HCT116 (cell line): ENCODE results near the gene ITGBL1. TPM values are rescaled to one million over a fixed set of nuclear protein-coding genes. Genes with fewer than 3 reads are reported as not detected.

ENCODE experiments used
- ATAC-seq: fragments of 200-7000 bp; cut with Tn5 transposase; 2 replicates; pipeline ENCODE4 v1.9.1; 2020; ENCODE audit warnings: mild to moderate bottlenecking, moderate library complexity
- BruUV-seq: library from RNA; stranded (reverse); fragments of 400-500 nt; replicated peaks from 2 replicates; lab custom pipeline; 2021; lab: Mats Ljungman, UMichigan
- CTCF ChIA-PET: fragments of 300-600 bp; sonication (Branson Sonifier 250); formaldehyde crosslinking; loops from one replicate; lab custom pipeline; 2021; ENCODE audit warnings: antibody characterized with exemption; lab: Charles Lee
- POLR2A ChIA-PET: fragments of 300-600, 350-600 bp; sonication (Branson Sonifier 250); formaldehyde crosslinking; loops from one replicate; lab custom pipeline; 2021; ENCODE audit warnings: antibody characterized with exemption; lab: Charles Lee
- RAD21 ChIA-PET, 2 experiments: fragments of 300-600 bp; sonication (Branson Sonifier 250); formaldehyde crosslinking; loops; one replicate each; lab custom pipeline; 2023; ENCODE audit warnings: low total read pairs in 2 of 2; ENCODE audit not compliant: uncharacterized antibody in 2 of 2, unreplicated experiment in 2 of 2, low non-redundant PET in 1 of 2; lab: Charles Lee
- DNase-seq: peaks from one replicate; pipeline ENCODE4 v3.0.0-alpha.2; 2010; ENCODE audit warnings: low read depth, low spot score
- H2AFZ ChIP-seq: fragments of 200-600 bp; shearing (Covaris generic), sonication (generic); 2 replicates; pipeline ENCODE4 v1.6.1; 2017; ENCODE audit warnings: low read depth, mixed run types, mixed read lengths, antibody characterized with exemption, low read length; ENCODE audit not compliant: poor library complexity, severe bottlenecking
- H3K27ac ChIP-seq: 2 replicates; pipeline ENCODE4 v1.5.1; 2012; ENCODE audit warnings: low read depth, low read length
- H3K27me3 ChIP-seq: fragments of 200-600 bp; sonication (generic); 2 replicates; pipeline ENCODE4 v1.6.1; 2016; ENCODE audit warnings: mixed run types, low read length, mixed read lengths; ENCODE audit not compliant: insufficient read depth
- H3K36me3 ChIP-seq, 2 experiments: fragments of 200-500 bp in 1 of 2; fragments of 200-600 bp in 1 of 2; sonication (Bioruptor generic) in 1 of 2; sonication (generic) in 1 of 2; 2 replicates each; pipeline versions ENCODE4 v1.5.1 to v1.6.1; 2014 to 2016; ENCODE audit warnings: low read length in 2 of 2, inconsistent platforms in 1 of 2, mixed read lengths in 1 of 2, mixed run types in 1 of 2; ENCODE audit not compliant: insufficient read depth in 2 of 2, control insufficient read depth in 1 of 2
- H3K4me1 ChIP-seq, 2 experiments: fragments of 200-600 bp in 1 of 2; sonication (generic) in 1 of 2; 2 replicates each; pipeline versions ENCODE4 v1.5.1 to v1.6.1; 2012 to 2017; ENCODE audit warnings: low read length in 2 of 2, inconsistent platforms in 1 of 2, mild to moderate bottlenecking in 1 of 2, mixed read lengths in 1 of 2, mixed run types in 1 of 2, moderate library complexity in 1 of 2; ENCODE audit not compliant: insufficient read depth in 2 of 2, control insufficient read depth in 1 of 2
- H3K4me2 ChIP-seq: fragments of 200-600 bp; sonication (generic); 2 replicates; pipeline ENCODE4 v1.6.1; 2017; ENCODE audit warnings: mixed run types, low read length, mixed read lengths
- H3K4me3 ChIP-seq, 2 experiments: fragments of 200-600 bp in 1 of 2; sonication (generic) in 1 of 2; replicated peaks in 1 of 2; 2 replicates each; pipeline ENCODE4 v1.5.1; 2011 to 2016; ENCODE audit warnings: low read length in 2 of 2, control low read depth in 1 of 2, low read depth in 1 of 2, mild to moderate bottlenecking in 1 of 2, mixed read lengths in 1 of 2, mixed run types in 1 of 2
- H3K79me2 ChIP-seq: fragments of 200-600 bp; sonication (generic); 2 replicates; pipeline ENCODE4 v1.6.1; 2017; ENCODE audit warnings: mild to moderate bottlenecking, mixed run types, low read length, moderate library complexity, mixed read lengths; ENCODE audit not compliant: insufficient read depth
- H3K9ac ChIP-seq: fragments of 200-600 bp; sonication (generic); 2 replicates; pipeline ENCODE4 v1.6.1; 2016; ENCODE audit warnings: low read length, mixed read lengths
- H3K9me2 ChIP-seq: fragments of 200-600 bp; sonication (generic), shearing (Covaris generic); 2 replicates; pipeline ENCODE4 v1.6.1; 2017; ENCODE audit warnings: mixed run types, mild to moderate bottlenecking, moderate library complexity; ENCODE audit not compliant: insufficient read depth
- H3K9me3 ChIP-seq, 2 experiments: fragments of 200-500 bp in 1 of 2; fragments of 200-600 bp in 1 of 2; sonication (Bioruptor generic) in 1 of 2; sonication (generic) in 1 of 2; 2 replicates each; pipeline ENCODE4 v1.6.1; 2014 to 2017; ENCODE audit warnings: low read length in 2 of 2, mixed read lengths in 2 of 2, inconsistent platforms in 1 of 2, low read depth in 1 of 2, mild to moderate bottlenecking in 1 of 2, mixed run types in 1 of 2, moderate library complexity in 1 of 2; ENCODE audit not compliant: control insufficient read depth in 1 of 2, insufficient read depth in 1 of 2
- H4K20me1 ChIP-seq: fragments of 200-600 bp; sonication (generic), shearing (Covaris generic); 2 replicates; pipeline ENCODE4 v1.6.1; 2017; ENCODE audit warnings: mixed run types, mild to moderate bottlenecking, moderate library complexity; ENCODE audit not compliant: insufficient read depth
- EGR1 ChIP-seq: IDR thresholded peaks from 2 replicates; pipeline ENCODE4 v1.6.1; 2012; ENCODE audit warnings: low read depth
- EZH2 ChIP-seq: fragments of 200-600 bp; sonication (generic); IDR thresholded peaks from 2 replicates; pipeline ENCODE4 v1.6.1; 2017; ENCODE audit warnings: antibody characterized with exemption, mixed run types
- EZH2phosphoT487 ChIP-seq: fragments of 200-600 bp; IDR thresholded peaks from 2 replicates; pipeline ENCODE4 v1.6.1; 2018; ENCODE audit warnings: antibody characterized with exemption, borderline replicate concordance
- RAD21 ChIP-seq: IDR thresholded peaks from 2 replicates; pipeline ENCODE4 v1.6.1; 2012; ENCODE audit warnings: low read depth, mild to moderate bottlenecking
- ZNF274 ChIP-seq: fragments of 200-500 bp; sonication (Bioruptor generic); IDR thresholded peaks from 2 replicates; pipeline ENCODE4 v1.6.1; 2014; ENCODE audit warnings: mild to moderate bottlenecking, low read depth, low read length, inconsistent platforms
- intact Hi-C: fragments of 100-400 bp; cut with micrococcal nuclease; formaldehyde crosslinking; loops from 2 replicates; pipeline ENCODE4 v1.10.0; 2022
- total RNA-seq: library from RNA; stranded (reverse); gene quantifications from one replicate; pipeline ENCODE4 v1.2.1, GENCODE V29; 2021; ENCODE audit not compliant: unreplicated experiment
- TF ChIP-seq, protein P1 (sequence below): IDR thresholded peaks from 2 replicates; pipeline ENCODE4 v1.6.1; 2012; ENCODE audit warnings: low read depth

The ITGBL1 gene
- total RNA-seq, 1 experiment from 2014 or later, result 0.66 TPM

DNA sequence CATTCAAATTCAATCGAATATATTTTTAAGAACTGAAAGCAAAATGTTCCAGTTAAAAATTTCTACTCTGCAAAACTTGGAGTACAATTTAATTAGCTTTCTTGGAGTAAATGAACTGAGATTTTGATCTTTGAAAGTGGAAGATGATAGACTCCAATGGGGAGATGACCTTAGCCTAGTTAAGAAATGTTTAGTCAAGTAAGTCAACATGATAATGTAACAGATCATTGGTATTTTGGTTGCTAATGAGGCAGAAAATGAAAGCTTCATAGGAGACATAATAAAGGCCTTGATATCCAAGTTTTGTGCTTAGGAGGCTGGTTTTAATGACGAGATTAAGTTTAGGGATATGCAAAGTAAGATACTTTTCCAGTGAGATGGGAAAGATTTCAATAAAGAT is 181.7 kb downstream of the ITGBL1 start:
- no peak overlapping the region for H3K4me2 ChIP-seq
- no peaks in the 10 kb centered on the region for H3K4me1 ChIP-seq
- no peaks in the 10 kb centered on the region for H3K27me3 ChIP-seq
- POLR2A ChIA-PET, result no interaction called here
- no peak for TF ChIP-seq EGR1
- TF ChIP-seq ZNF274, result no peak
- TF ChIP-seq, protein P1, sequence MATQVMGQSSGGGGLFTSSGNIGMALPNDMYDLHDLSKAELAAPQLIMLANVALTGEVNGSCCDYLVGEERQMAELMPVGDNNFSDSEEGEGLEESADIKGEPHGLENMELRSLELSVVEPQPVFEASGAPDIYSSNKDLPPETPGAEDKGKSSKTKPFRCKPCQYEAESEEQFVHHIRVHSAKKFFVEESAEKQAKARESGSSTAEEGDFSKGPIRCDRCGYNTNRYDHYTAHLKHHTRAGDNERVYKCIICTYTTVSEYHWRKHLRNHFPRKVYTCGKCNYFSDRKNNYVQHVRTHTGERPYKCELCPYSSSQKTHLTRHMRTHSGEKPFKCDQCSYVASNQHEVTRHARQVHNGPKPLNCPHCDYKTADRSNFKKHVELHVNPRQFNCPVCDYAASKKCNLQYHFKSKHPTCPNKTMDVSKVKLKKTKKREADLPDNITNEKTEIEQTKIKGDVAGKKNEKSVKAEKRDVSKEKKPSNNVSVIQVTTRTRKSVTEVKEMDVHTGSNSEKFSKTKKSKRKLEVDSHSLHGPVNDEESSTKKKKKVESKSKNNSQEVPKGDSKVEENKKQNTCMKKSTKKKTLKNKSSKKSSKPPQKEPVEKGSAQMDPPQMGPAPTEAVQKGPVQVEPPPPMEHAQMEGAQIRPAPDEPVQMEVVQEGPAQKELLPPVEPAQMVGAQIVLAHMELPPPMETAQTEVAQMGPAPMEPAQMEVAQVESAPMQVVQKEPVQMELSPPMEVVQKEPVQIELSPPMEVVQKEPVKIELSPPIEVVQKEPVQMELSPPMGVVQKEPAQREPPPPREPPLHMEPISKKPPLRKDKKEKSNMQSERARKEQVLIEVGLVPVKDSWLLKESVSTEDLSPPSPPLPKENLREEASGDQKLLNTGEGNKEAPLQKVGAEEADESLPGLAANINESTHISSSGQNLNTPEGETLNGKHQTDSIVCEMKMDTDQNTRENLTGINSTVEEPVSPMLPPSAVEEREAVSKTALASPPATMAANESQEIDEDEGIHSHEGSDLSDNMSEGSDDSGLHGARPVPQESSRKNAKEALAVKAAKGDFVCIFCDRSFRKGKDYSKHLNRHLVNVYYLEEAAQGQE, result no peak
- TF ChIP-seq EZH2, result no peak
- H3K36me3 ChIP-seq, result no peaks in the 10 kb centered on the region
- H4K20me1 ChIP-seq, result no peaks in the 10 kb centered on the region
- no peak overlapping the region for H2AFZ ChIP-seq
- ATAC-seq, result no peak
- CTCF ChIA-PET, result no interaction called here
- H3K9ac ChIP-seq, result no peak overlapping the region
- H3K9me2 ChIP-seq, result no peaks in the 10 kb centered on the region
- H3K9me3 ChIP-seq, result peaks cover 0 to 6% of the 10 kb centered on the region in 2 experiments; a peak in 1 of 4 replicates
- DNase-seq, result no peak
- no peak overlapping the region for H3K27ac ChIP-seq
- intact Hi-C loops, result no loop called here
- no peak overlapping the region for H3K4me3 ChIP-seq
- H3K79me2 ChIP-seq, result no peaks in the 10 kb centered on the region
- no TSS peak for BruUV-seq
- RAD21 ChIA-PET, result no interaction called here

DNA sequence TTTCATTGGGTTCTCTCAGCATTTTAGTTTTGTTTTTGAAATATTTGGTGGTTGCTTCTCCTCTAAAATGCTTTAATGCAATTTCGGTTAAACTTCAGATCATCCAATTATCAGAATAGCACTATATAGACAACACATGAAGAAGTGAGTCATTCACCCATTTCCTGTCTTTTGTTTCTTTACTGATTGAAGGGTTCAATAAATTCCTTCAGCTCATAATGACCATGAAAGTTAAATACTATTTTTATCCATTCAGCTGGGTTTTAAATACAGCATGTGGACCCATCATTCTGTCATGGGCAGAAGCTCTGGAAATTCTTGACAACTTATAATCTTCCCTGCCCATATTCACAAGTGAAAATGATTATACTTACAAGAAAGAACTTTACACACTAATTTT is 187.2 kb downstream of the ITGBL1 start:
- 0 out of 4 replicates have a peak, but pooled peaks cover 0 to 2% of the 10 kb centered on the region in 2 experiments for H3K4me1 ChIP-seq
- H3K4me3 ChIP-seq, result no peak overlapping the region
- DNase-seq (no peak), ATAC-seq (no peak)
- no peaks in the 10 kb centered on the region for H3K36me3 ChIP-seq
- H3K27me3 ChIP-seq, result no peaks in the 10 kb centered on the region
- no peak overlapping the region for H3K4me2 ChIP-seq
- ChIA-PET POLR2A (no interaction called here), CTCF (interaction anchor here (1.3 kb wide), 1 partner anchor 512 kb away, joined by 3 read pairs; no protein-coding TSS in a partner anchor), RAD21 (no interaction called here)
- H2AFZ ChIP-seq, result no peak overlapping the region
- no peak overlapping the region for H3K27ac ChIP-seq
- no peak overlapping the region for H3K9ac ChIP-seq
- intact Hi-C loops, result no loop called here
- no peaks in the 10 kb centered on the region for H3K79me2 ChIP-seq
- no TSS peak for BruUV-seq
- H4K20me1 ChIP-seq, result no peaks in the 10 kb centered on the region
- no peaks in the 10 kb centered on the region for H3K9me2 ChIP-seq
- peaks cover 0 to 4% of the 10 kb centered on the region in 2 experiments; a peak in 2 of 4 replicates for H3K9me3 ChIP-seq
- TF ChIP-seq RAD21 (no peak), EZH2phosphoT487 (no peak)
- TF ChIP-seq, protein P1, result no peak
